ENCODE data around the gene GABBR2.

Gene GABBR2

DNA sequence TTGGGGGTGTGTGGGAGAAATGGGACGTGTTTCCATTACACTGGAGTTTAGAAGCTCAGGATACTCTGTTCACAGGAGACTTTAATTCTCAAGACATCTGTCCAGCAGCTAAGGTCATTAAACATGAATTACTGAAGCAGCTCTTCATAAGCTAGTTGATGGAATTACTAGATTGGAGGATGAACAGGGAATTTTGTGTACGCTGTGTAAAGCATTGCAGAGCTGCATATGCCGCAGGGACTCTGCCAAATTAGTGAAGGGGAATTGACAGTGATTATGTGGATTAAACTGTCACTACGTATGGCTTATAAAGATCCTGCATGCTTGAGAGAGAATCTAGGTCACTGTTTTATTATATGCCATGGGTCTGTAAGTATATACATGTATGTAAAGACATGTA is 275.8 kb downstream of the GABBR2 start:
- FAIRE-seq (peak; percentile 97), DNase-seq (ENCODE audit: insufficient read length, low spot score) (peak; percentile 51)
- TF ChIP-seq, protein P1, sequence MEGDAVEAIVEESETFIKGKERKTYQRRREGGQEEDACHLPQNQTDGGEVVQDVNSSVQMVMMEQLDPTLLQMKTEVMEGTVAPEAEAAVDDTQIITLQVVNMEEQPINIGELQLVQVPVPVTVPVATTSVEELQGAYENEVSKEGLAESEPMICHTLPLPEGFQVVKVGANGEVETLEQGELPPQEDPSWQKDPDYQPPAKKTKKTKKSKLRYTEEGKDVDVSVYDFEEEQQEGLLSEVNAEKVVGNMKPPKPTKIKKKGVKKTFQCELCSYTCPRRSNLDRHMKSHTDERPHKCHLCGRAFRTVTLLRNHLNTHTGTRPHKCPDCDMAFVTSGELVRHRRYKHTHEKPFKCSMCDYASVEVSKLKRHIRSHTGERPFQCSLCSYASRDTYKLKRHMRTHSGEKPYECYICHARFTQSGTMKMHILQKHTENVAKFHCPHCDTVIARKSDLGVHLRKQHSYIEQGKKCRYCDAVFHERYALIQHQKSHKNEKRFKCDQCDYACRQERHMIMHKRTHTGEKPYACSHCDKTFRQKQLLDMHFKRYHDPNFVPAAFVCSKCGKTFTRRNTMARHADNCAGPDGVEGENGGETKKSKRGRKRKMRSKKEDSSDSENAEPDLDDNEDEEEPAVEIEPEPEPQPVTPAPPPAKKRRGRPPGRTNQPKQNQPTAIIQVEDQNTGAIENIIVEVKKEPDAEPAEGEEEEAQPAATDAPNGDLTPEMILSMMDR (IDR thresholded peaks at IDR 0.05; ENCODE audit: insufficient read depth, missing control alignments), result no peak

DNA sequence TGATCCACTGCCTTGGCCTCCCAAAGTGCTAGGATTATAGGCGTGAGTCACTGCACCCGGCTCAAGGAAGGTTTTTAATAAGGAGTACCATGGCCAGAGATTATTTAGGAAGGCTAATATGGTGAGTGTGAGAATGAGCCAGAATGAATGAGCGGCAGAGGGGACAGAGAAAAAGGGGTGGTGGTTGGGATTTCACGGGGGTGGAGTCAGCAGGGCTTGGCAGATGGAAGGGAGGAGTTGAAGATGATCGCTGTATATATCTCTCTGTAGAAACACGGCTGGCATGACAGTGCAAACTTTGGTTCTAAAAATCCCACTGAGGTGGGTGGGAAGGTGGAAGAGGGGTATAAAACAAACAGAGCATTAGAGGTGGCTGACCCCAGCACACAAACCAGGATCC is 276.6 kb downstream of the GABBR2 start:
- TF ChIP-seq, protein P1 (IDR thresholded peaks at IDR 0.05; ENCODE audit: insufficient read depth, missing control alignments), result no peak

DNA sequence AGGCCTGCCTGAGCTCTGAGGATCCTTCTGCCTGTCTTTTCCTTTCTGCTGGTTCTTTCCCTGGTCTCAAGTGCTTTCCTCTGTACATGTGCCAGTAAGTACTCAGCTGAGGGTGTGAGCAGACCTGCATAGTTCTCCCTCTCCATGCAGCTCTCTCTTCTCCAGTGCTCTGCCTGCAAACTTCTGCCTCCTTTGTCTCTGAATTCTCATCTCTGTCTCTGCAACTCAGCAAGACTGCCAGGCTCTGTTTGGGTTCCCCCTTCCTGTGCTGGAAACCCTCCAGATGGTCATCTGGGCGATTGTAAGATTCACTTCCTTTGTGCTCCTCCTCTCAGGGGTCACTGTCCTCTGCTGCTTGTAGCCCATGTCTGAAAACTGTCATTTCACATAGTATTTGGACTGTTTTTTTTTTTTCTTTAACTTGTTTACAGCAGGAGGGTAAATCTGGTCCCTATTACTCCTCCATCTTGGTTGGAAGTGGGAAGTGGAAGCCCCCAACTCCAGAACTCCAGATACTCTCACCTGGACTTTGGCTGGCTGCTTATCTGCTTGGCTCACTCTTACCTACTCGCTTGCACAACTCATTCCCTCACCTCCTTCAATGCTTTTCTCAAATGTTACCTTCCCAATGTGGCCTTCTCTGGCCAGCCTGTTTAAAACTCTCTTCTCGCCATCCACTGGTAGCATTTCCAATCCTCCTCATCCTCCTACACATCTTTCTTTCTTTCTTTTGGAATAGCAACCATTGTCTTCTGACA is 278.0 kb downstream of the GABBR2 start:
- TF ChIP-seq, protein P1 (IDR thresholded peaks at IDR 0.05; ENCODE audit: insufficient read depth, missing control alignments), result no peak
- DNase-seq (ENCODE audit: insufficient read length, low spot score), result no peak
- no peak for FAIRE-seq

More for the DNA sequence above, 276.6 kb downstream of the GABBR2 start:
- DNase-seq (ENCODE audit: insufficient read length, low spot score) (no peak), FAIRE-seq (no peak)

DNA sequence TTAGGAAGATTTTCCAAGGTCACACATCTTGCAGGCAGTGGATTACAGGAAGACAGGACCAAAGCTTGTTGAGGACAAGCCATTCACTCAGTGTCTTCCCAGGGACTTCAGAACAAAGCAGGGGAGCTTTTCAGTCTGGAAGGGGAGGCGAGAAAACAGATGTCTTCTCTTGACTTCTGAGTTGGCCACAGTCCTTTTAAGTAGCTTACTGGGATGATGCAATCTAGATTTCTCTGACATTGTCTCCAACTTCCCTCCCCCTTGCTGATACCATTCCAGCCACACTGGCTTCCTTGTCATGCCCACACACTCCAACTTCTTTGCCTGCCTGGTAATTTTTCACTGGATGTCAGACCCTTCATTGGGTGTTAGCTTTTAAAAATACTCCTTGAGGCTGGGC is 279.1 kb downstream of the GABBR2 start:
- FAIRE-seq, result no peak
- no peak for DNase-seq (ENCODE audit: insufficient read length, low spot score)
- TF ChIP-seq, protein P1 (IDR thresholded peaks at IDR 0.05; ENCODE audit: insufficient read depth, missing control alignments), result no peak

DNA sequence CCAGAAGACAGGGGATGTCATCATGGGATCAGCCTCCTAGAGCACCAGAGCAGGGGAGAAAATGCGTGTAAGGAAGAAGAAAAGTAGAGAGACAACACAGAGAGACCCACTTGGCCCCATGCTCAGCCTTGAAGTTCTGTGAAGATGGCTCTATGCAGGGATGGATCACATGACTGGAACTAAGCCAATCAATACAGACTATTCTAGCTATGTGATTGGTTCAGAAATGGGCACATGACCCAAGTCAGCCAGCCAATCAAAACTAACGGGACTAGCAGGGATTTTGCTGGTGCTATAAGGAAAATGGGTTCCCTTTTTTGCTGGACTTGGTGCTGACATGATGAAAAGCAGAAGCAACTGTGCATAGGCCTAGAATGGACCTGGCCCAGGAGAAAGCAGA is 280.3 kb downstream of the GABBR2 start:
- FAIRE-seq (no peak), DNase-seq (ENCODE audit: insufficient read length, low spot score) (no peak)
- TF ChIP-seq, protein P1 (IDR thresholded peaks at IDR 0.05; ENCODE audit: insufficient read depth, missing control alignments), result no peak

DNA sequence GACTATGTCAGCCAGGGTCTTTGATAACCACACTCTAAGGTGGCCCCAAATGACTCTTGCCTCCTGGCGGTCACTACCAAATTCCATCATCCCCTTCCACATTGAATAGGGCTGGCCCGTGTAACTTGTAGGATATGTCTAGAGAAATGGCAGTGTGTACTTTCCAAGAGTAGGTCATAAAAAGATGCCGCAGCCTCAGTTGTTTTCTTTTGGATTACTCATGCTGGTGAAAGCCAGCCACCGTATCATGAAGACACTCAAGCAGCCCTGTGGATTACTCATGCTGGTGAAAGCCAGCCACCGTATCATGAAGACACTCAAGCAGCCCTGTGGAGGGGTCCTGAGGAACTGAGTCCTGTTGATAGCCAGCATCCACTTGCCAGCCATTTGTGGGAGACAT is 281.2 kb downstream of the GABBR2 start:
- TF ChIP-seq, protein P1 (IDR thresholded peaks at IDR 0.05; ENCODE audit: insufficient read depth, missing control alignments), result no peak
- FAIRE-seq (no peak), DNase-seq (ENCODE audit: insufficient read length, low spot score) (no peak)

DNA sequence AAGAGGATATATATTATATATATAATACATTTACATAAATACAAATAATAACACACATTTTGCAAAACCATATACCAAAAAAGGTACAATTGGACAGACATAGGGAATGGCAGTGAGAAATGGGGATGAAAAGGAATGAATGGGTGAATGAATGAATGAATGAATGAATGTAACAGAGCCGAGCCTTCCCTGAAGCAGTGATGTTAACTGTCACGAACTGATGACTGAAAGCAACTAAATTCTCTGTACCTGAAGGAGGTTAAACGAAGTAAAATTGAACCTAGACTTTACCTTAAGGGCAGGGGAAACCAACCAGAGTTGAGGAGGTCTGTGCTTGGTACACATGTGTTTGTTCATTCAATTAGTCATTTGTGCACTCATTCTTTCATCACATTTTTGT is 283.7 kb downstream of the GABBR2 start:
- TF ChIP-seq, protein P1 (IDR thresholded peaks at IDR 0.05; ENCODE audit: insufficient read depth, missing control alignments), result no peak
- no peak for DNase-seq (ENCODE audit: insufficient read length, low spot score)
- no peak for FAIRE-seq

Measured in D721Med (cell line).